Measurements from ENCODE around the gene UQCC5.

The UQCC5 gene

DNA sequence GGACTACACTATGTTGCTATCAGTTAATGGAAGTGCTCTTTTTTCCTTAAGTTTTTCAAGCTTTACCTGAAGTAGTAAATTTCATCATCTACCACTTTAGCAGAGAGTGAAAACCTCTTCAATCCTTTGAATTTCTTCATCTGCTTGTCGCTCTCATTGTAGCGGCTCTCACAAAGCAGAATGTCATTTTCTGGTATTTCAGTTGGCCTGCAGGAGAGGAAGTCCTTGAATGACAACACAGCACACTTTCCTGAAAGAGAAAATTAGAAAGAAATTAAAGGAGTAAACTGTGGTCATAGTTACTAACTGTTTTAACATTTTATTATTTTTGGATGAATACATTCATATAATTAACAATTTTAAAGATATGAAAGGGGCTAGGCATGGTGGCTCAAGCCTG, 27.6 kb downstream of the UQCC5 start:
- peak in 1 of 2 experiments; percentile 35 for DNase-seq (ENCODE audit: low read depth in 1 of 2, low spot score in 1 of 2)
- Histone ChIP-seq H3K27me3 (ENCODE audit: insufficient read depth, poor library complexity, severe bottlenecking) (no peaks in the 10 kb centered on the region), H3K27ac (replicated peaks) (0 out of 2 replicates have a peak overlapping the region, but pooled peaks have one; percentile 32), H3K4me3 (replicated peaks; ENCODE audit: insufficient read depth, low read length) (no peak overlapping the region)
- TF ChIP-seq SPI1 (IDR thresholded peaks at IDR 0.05; ENCODE audit: borderline replicate concordance, low read depth) (peak; percentile 66; the same call in 1 of the 2 replicates), GABPA (IDR thresholded peaks at IDR 0.05; ENCODE audit: low read depth) (no peak)

DNA sequence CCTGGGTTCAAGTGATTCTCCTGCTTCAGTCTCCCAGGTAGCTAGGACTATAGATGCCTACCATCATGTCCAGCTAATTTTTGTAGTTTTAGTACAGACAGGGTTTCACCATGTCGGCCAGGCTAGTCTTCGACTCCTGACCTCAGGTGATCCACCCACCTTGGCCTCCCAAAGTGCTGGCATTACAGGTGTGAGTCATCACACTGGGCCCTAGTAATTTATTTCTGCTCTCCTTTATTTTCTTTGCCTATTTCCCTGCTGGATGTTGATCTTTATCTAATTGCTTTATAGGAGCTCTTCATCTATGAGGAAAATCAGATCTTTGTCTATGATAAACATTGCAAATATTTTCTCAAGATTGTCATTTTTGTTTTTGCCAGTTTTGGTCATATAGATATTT, 31.7 kb downstream of the UQCC5 start:
- Histone ChIP-seq H3K27ac (replicated peaks) (no peak overlapping the region), H3K27me3 (ENCODE audit: insufficient read depth, poor library complexity, severe bottlenecking) (no peaks in the 10 kb centered on the region), H3K4me3 (replicated peaks; ENCODE audit: insufficient read depth, low read length) (no peak overlapping the region)
- no peak for DNase-seq (ENCODE audit: low read depth in 1 of 2, low spot score in 1 of 2)
- TF ChIP-seq POLR2AphosphoS5 (IDR thresholded peaks at IDR 0.05; ENCODE audit: low read depth) (no peak), SPI1 (IDR thresholded peaks at IDR 0.05; ENCODE audit: borderline replicate concordance, low read depth) (no peak), GABPA (IDR thresholded peaks at IDR 0.05; ENCODE audit: low read depth) (no peak)
- TF ChIP-seq, protein P1, sequence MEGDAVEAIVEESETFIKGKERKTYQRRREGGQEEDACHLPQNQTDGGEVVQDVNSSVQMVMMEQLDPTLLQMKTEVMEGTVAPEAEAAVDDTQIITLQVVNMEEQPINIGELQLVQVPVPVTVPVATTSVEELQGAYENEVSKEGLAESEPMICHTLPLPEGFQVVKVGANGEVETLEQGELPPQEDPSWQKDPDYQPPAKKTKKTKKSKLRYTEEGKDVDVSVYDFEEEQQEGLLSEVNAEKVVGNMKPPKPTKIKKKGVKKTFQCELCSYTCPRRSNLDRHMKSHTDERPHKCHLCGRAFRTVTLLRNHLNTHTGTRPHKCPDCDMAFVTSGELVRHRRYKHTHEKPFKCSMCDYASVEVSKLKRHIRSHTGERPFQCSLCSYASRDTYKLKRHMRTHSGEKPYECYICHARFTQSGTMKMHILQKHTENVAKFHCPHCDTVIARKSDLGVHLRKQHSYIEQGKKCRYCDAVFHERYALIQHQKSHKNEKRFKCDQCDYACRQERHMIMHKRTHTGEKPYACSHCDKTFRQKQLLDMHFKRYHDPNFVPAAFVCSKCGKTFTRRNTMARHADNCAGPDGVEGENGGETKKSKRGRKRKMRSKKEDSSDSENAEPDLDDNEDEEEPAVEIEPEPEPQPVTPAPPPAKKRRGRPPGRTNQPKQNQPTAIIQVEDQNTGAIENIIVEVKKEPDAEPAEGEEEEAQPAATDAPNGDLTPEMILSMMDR (IDR thresholded peaks at IDR 0.05; ENCODE audit: insufficient read depth, low read length) = no peak
- TF ChIP-seq, protein P2, sequence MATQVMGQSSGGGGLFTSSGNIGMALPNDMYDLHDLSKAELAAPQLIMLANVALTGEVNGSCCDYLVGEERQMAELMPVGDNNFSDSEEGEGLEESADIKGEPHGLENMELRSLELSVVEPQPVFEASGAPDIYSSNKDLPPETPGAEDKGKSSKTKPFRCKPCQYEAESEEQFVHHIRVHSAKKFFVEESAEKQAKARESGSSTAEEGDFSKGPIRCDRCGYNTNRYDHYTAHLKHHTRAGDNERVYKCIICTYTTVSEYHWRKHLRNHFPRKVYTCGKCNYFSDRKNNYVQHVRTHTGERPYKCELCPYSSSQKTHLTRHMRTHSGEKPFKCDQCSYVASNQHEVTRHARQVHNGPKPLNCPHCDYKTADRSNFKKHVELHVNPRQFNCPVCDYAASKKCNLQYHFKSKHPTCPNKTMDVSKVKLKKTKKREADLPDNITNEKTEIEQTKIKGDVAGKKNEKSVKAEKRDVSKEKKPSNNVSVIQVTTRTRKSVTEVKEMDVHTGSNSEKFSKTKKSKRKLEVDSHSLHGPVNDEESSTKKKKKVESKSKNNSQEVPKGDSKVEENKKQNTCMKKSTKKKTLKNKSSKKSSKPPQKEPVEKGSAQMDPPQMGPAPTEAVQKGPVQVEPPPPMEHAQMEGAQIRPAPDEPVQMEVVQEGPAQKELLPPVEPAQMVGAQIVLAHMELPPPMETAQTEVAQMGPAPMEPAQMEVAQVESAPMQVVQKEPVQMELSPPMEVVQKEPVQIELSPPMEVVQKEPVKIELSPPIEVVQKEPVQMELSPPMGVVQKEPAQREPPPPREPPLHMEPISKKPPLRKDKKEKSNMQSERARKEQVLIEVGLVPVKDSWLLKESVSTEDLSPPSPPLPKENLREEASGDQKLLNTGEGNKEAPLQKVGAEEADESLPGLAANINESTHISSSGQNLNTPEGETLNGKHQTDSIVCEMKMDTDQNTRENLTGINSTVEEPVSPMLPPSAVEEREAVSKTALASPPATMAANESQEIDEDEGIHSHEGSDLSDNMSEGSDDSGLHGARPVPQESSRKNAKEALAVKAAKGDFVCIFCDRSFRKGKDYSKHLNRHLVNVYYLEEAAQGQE (IDR thresholded peaks at IDR 0.05; ENCODE audit: insufficient replicate concordance, low read depth) = no peak

DNA sequence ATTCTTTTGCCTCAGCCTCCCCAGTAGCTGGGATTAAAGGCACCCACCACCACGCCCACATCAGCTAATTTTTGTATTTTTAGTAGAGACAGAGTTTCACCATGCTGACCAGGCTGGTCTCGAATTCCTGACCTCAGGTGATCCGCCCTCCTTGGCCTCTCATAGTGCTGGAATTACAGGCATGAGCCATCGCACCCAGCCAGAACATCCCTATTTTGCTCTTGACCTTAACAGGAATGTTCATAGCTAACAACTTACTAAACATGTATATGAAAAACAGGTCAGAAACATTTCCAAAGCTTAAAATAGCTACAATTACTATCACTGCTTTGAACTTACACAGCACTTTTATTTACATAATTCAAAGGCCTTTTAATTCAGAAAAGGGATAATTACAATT, 33.7 kb downstream of the UQCC5 start:
- no peak for DNase-seq (ENCODE audit: low read depth in 1 of 2, low spot score in 1 of 2)
- H3K27ac ChIP-seq (replicated peaks) = no peak overlapping the region
- no peaks in the 10 kb centered on the region for H3K27me3 ChIP-seq (ENCODE audit: insufficient read depth, poor library complexity, severe bottlenecking)
- no peak for TF ChIP-seq SPI1 (IDR thresholded peaks at IDR 0.05; ENCODE audit: borderline replicate concordance, low read depth)
- no peak for TF ChIP-seq POLR2AphosphoS5 (IDR thresholded peaks at IDR 0.05; ENCODE audit: low read depth)
- H3K4me3 ChIP-seq (replicated peaks; ENCODE audit: insufficient read depth, low read length) = no peak overlapping the region

- DNase-seq (ENCODE audit: low read depth in 1 of 2, low spot score in 1 of 2) = no peak
- TF ChIP-seq POLR2AphosphoS5 (IDR thresholded peaks at IDR 0.05; ENCODE audit: low read depth) (no peak), GABPA (IDR thresholded peaks at IDR 0.05; ENCODE audit: low read depth) (no peak), SPI1 (IDR thresholded peaks at IDR 0.05; ENCODE audit: borderline replicate concordance, low read depth) (no peak)
- TF ChIP-seq, protein P2 (IDR thresholded peaks at IDR 0.05; ENCODE audit: insufficient replicate concordance, low read depth) = no peak
- TF ChIP-seq, protein P1 (IDR thresholded peaks at IDR 0.05; ENCODE audit: insufficient read depth, low read length) = no peak
- Histone ChIP-seq H3K4me3 (replicated peaks; ENCODE audit: insufficient read depth, low read length) (no peak overlapping the region), H3K27ac (replicated peaks) (no peak overlapping the region), H3K27me3 (ENCODE audit: insufficient read depth, poor library complexity, severe bottlenecking) (no peaks in the 10 kb centered on the region)
Measured at GRCh38 chr3:52572221-52572620, 35.8 kb downstream of the UQCC5 start.

Measured in HL-60 (cell line).